ENCODE results near the gene ATG14. TPM values are rescaled to one million over a fixed set of nuclear protein-coding genes. Genes with fewer than 3 reads are reported as not detected.
"Not testable (repeated sequence)": the region's sequence is repeated elsewhere in the genome, so short reads cannot be mapped to it uniquely, and the experiment has no call there.

Gene ATG14
- total and polyA plus RNA-seq, 2 of the 13 experiments (the other 11 are each of a cell fraction or from before 2014, with no cell fraction given) = 7.2 to 9.1 TPM

DNA sequence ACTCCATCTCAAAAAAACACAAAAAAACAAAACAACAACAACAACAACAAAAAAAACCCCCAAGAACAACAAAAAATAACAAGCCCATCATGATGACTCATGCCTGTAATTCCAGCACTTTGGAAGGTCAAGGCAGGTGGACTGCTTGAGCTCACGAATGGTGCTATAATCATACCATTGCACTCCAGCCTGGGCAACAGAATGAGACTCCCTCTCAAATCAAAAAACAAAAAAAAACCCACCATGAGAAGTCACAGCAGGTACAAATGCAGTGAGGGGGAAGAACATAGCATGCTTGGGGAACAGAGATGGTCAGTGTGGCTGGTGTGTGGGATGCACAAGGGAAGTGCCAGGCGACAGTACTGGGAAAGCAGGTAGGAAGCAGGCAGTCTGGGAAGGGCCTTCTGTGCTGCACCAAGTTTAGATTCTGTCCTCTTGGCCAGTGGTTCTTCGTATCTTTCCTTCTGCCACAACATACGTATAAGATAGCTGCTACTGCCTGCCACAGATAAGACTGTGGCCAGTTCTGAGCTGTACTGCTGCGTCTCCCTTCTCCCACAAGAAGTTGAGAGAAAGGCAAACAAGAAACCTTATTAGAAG, 28.0 kb downstream of the ATG14 start:
- Histone ChIP-seq H3K27ac (ENCODE audit: extremely low read length, insufficient read depth, low read length) (no peak overlapping the region), H4K20me1 (ENCODE audit: insufficient read depth, low read length) (no peaks in the 10 kb centered on the region), H3K4me2 (ENCODE audit: low read depth, low read length) (no peak overlapping the region), H3K36me3 (replicated peaks in 1 of 2; ENCODE audit: control insufficient read depth in 1 of 2, insufficient read depth in 2 of 2, low read length in 2 of 2) (peaks cover 15 to 47% of the 10 kb centered on the region in 2 experiments), H3K9me3 (ENCODE audit: low read length) (no peaks in the 10 kb centered on the region), H3K4me1 (ENCODE audit: insufficient read depth, low read length) (peaks cover 14% of the 10 kb centered on the region), H2AFZ (ENCODE audit: low read length) (no peak overlapping the region), H3K9ac (ENCODE audit: insufficient read depth, low read depth, low read length) (no peak overlapping the region), H3K79me2 (ENCODE audit: insufficient read depth, low read length) (no peaks in the 10 kb centered on the region), H3K4me3 (replicated peaks in 1 of 3; ENCODE audit: insufficient read depth in 1 of 3, low read depth in 2 of 3, low read length in 3 of 3) (no peak overlapping the region), H3K27me3 (ENCODE audit: control insufficient read depth in 1 of 2, insufficient read depth in 2 of 2, low read length in 2 of 2) (no peaks in the 10 kb centered on the region)
- DNase-seq (ENCODE audit: low spot score) (no peak), ATAC-seq (no peak), FAIRE-seq (no peak)
- ChIA-PET POLR2A (no interaction called here), CTCF (ENCODE audit: low intra/inter-chr PET ratio, low total read pairs) (no interaction called here)
- TF ChIP-seq CENPT (CRISPR knock-in tag; IDR thresholded peaks at IDR 0.05; ENCODE audit: low read depth) = no peak
- TF ChIP-seq FOXP1 (IDR thresholded peaks at IDR 0.05) = peak; percentile 51; the same call in 1 of the 2 replicates
- TF ChIP-seq FOXP1 (CRISPR knock-in tag; IDR thresholded peaks at IDR 0.05) = no peak
- in situ Hi-C loops (cut with HindIII; ENCODE audit: extremely low pct_ligation_motif_present, low pct_unique_long_range_greater_than_20kb) = no loop called here
- BruUV-seq (replicated peaks) = no TSS peak
- WGBS (ENCODE audit: low lambda C conversion rate) = 98% methylated on average over 5 of the region's 5 CpGs
- intact Hi-C loops (cut with micrococcal nuclease; ENCODE audit: unreplicated experiment) = no loop called here

DNA sequence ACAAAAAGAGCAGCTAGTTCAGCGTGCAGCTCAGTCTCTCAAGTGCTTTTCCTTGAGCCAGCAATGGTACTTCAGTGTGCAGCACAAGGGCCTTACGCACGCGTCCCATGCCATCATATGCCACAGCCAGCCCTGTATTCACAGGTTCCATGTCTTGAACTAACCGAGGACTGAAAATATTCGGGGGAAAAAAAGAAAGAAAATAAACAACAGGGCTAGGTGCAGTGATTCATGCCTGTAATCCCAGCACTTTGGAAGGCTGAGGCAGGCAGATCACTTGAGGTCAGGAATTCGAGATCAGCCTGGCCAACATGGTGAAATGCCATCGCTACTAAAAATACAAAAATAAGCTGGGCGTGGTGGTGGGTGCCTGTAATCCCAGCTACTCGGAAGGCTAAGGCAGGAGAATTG, 28.6 kb downstream of the ATG14 start:
- H3K79me2 ChIP-seq (ENCODE audit: insufficient read depth, low read length); POLR2A ChIA-PET; DNase-seq (ENCODE audit: low spot score); H3K9me3 ChIP-seq (ENCODE audit: low read length); H3K9ac ChIP-seq (ENCODE audit: insufficient read depth, low read depth, low read length); BruUV-seq (replicated peaks); intact Hi-C loops (cut with micrococcal nuclease; ENCODE audit: unreplicated experiment); H3K27me3 ChIP-seq (ENCODE audit: control insufficient read depth in 1 of 2, insufficient read depth in 2 of 2, low read length in 2 of 2); H4K20me1 ChIP-seq (ENCODE audit: insufficient read depth, low read length); CTCF ChIA-PET (ENCODE audit: low intra/inter-chr PET ratio, low total read pairs); H2AFZ ChIP-seq (ENCODE audit: low read length); FAIRE-seq; ATAC-seq; H3K27ac ChIP-seq (ENCODE audit: extremely low read length, insufficient read depth, low read length); in situ Hi-C loops (cut with HindIII; ENCODE audit: extremely low pct_ligation_motif_present, low pct_unique_long_range_greater_than_20kb); H3K4me2 ChIP-seq (ENCODE audit: low read depth, low read length); H3K4me3 ChIP-seq (replicated peaks in 1 of 3; ENCODE audit: insufficient read depth in 1 of 3, low read depth in 2 of 3, low read length in 3 of 3): not testable (repeated sequence)
- Histone ChIP-seq H3K36me3 (replicated peaks in 1 of 2; ENCODE audit: control insufficient read depth in 1 of 2, insufficient read depth in 2 of 2, low read length in 2 of 2) (peaks cover 12 to 51% of the 10 kb centered on the region in 2 experiments), H3K4me1 (ENCODE audit: insufficient read depth, low read length) (peaks cover 14% of the 10 kb centered on the region)
- WGBS (ENCODE audit: low lambda C conversion rate) = 80% methylated on average over 10 of the region's 10 CpGs

Data from HepG2 (cell line).